RKO (cell line): ENCODE data around the gene DUSP11.
"Not testable (repeated sequence)": the region's sequence is repeated elsewhere in the genome, so short reads cannot be mapped to it uniquely, and the experiment has no call there.

Experiments used
- DNase-seq: peaks from one replicate; pipeline ENCODE4 v3.0.0-alpha.2; 2016; ENCODE audit warnings: low spot score

Gene DUSP11

GRCh38 chr2:73772819-73773218 lies 7.1 kb downstream of the DUSP11 start:
- DNase-seq = no peak

GRCh38 chr2:73770725-73771124 lies 9.2 kb downstream of the DUSP11 start:
- no peak for DNase-seq

DNA sequence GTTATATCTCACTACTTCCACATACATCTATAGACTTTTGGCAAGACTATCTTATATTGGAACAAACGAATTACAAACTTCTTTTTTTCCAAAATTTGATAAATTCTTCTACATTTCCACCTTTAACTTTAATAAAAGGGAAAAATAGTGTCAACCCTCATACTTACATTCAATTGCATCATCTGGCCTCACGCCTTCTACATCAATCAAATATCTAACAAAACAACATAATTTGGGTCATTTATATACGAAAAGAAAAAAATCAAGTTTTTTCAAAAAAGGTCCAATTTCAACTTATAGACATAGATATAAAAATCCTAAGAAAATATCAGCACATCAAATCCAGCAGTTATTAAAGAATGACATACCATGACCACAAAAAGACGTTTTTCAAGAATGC lies 12.9 kb downstream of the DUSP11 start:
- no peak for DNase-seq

DNA sequence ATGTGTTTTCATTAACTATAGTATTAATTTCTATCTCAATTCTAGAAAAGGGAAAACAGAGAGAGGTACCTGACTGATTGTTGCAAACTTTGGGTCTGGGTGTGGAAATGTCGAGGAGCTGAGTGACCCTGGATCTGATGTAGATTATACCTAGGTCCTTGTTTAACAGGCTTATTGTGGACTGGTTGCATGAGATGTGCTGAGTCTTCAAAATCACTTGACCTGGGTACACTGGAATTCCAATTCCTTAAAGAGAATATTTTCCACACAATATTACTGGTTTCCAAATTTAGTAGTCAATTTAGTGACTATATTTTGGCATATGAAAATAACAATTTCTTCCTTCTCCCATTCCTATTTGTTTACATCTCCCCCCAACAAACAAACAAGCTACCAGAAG lies 13.6 kb downstream of the DUSP11 start:
- no peak for DNase-seq

DNA sequence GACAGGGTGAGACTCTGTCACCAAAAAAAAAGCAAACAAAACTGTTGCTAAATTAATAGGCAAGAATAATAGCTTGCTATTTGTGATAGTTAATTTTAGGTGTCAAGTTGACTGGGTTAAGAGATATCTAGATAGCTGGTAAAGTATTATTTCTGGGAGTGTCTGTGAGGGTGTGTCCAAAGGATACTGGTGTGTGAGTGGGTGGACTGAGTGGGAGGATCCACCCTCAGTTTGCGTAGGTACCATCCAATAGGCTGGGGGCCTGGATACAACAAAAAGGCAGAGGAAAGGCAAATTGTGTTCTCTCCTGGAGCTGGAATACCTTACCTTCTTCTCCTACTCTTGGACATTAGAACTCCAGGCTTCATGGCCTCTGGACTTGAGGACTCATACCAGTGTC lies 15.0 kb downstream of the DUSP11 start:
- DNase-seq = no peak

DNA sequence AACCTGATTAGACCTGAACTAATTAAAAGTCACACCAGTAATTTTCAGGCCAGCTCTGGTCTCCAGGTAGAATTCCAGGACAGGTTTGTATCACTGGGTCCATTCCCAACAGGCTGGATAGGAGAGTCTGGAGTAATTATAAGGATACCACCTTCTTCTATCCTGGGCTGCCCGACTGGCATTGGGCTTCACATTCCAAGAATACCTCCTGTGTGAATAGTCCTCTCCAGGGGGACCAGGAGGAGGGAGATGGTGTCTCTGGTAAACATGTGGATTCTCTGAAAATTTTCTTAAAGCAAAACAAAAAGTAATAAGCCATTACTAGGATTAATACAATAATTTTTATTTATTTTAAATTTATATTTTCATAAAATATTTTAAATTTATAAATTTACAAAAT lies 17.3 kb downstream of the DUSP11 start:
- no peak for DNase-seq

GRCh38 chr2:73759904-73760303 lies 20.0 kb downstream of the DUSP11 start:
- DNase-seq = no peak

- DNase-seq = no peak
Measured at GRCh38 chr2:73759285-73759764, 20.6 kb downstream of the DUSP11 start.

GRCh38 chr2:73754332-73754731 lies 25.6 kb downstream of the DUSP11 start:
- not testable (repeated sequence) for DNase-seq

GRCh38 chr2:73749314-73749713 lies 30.6 kb downstream of the DUSP11 start:
- DNase-seq = no peak

GRCh38 chr2:73746877-73747208 lies 33.1 kb downstream of the DUSP11 start:
- no peak for DNase-seq

GRCh38 chr2:73746015-73746876 lies 33.7 kb downstream of the DUSP11 start:
- DNase-seq = no peak

DNA sequence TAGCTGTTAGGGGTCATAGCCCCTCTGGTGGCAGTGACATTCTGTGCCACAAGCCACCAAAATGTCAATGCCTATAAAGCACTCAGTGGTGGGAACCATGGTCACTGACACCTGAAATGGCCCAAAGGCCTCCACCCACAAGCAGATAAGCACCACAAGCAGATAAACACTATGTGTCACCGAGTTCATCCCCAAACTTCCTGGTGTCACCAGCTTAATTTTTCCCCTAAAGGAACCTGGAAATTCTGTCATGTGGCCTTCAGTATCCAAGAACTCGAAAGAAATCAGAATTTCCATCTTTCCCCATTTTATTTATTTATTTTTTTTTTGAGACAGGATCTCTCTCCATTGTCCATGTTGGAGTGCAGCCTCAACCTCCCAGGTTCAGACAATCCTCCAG lies 39.1 kb downstream of the DUSP11 start:
- DNase-seq = no peak

DNA sequence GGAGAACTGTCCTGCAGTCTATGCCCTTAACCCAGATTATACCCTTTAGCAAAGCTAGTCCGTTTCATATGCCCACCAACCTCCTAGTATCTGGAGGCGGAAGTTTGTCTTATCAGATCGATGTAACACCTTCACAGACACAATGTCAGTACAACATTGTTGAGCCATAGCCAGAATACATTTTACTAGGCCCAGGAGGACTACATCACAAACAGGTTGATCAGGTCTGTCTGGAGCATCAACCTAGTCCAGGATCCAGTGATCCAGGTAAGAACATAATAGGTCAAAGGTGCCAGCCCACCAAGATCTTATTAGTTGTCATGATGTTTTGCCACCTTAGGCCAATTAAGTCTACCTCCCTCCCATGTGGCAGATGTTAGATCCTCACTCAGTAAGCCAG lies 40.8 kb downstream of the DUSP11 start:
- DNase-seq = no peak

- peak; percentile 98 for DNase-seq
Measured at GRCh38 chr2:73736855-73737779, 42.8 kb downstream of the DUSP11 start, which contains the start of gene TPRKB. Gene TPRKB (minus strand): TSS chr2:73737345. CDS start chr2:73734569, 2,776 bp downstream.

GRCh38 chr2:73736378-73736777 lies 43.5 kb downstream of the DUSP11 start:
- no peak for DNase-seq

GRCh38 chr2:73730810-73731209 lies 49.1 kb downstream of the DUSP11 start:
- no peak for DNase-seq

DNA sequence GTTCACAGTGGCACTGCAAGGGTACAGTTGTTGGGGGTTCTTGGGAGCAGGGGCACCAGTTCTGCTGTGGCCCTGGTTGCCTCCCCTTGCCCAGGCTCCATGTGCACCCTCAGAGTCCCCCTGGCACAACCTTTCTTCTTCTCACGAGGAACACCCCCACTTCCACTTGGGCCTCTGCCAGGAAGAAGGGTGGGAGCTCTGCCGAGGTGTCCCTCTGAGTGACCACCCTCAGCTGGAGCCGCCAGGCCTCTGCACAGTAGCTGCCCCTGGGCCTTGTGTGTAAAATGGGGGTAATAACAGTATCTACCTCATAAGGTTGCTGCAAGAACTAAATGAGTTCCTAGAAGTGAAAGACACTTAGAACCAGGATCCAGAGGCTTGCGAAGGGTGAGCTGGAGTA lies 51.2 kb downstream of the DUSP11 start:
- DNase-seq = no peak

- DNase-seq = no peak
Measured at GRCh38 chr2:73728043-73728442, 51.9 kb downstream of the DUSP11 start.

DNA sequence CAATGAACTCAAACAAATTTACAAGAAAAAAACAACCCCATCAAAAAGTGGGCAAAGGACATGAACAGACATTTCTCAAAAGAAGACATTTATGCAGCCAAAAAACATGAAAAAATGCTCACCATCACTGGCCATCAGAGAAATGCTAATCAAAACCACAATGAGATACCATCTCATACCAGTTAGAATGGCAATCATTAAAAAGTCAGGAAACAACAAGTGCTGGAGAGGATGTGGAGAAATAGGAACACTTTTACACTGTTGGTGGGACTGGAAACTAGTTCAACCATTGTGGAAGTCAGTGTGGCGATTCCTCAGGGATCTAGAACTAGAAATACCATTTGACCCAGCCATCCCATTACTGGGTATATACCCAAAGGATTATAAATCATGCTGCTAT lies 53.2 kb downstream of the DUSP11 start:
- DNase-seq = not testable (repeated sequence)

- no peak for DNase-seq
Measured at GRCh38 chr2:73718851-73719621, 60.9 kb downstream of the DUSP11 start.

GRCh38 chr2:73718421-73718820 lies 61.5 kb downstream of the DUSP11 start:
- DNase-seq = no peak
